Measurements from ENCODE around the gene RXRA.

GRCh38 chr9:134367791-134368490 lies 41.7 kb downstream of the RXRA start:
- TF ChIP-seq CTCF (IDR thresholded peaks at IDR 0.05; ENCODE audit: poor library complexity, severe bottlenecking) (no peak), MXI1 (conservative IDR thresholded peaks at IDR 0.05; ENCODE audit: poor library complexity, severe bottlenecking) (no peak)
